ENCODE measurements around the gene UBXN2A.
"Not testable (repeated sequence)": the region's sequence is repeated elsewhere in the genome, so short reads cannot be mapped to it uniquely, and the experiment has no call there.

UBXN2A gene

DNA sequence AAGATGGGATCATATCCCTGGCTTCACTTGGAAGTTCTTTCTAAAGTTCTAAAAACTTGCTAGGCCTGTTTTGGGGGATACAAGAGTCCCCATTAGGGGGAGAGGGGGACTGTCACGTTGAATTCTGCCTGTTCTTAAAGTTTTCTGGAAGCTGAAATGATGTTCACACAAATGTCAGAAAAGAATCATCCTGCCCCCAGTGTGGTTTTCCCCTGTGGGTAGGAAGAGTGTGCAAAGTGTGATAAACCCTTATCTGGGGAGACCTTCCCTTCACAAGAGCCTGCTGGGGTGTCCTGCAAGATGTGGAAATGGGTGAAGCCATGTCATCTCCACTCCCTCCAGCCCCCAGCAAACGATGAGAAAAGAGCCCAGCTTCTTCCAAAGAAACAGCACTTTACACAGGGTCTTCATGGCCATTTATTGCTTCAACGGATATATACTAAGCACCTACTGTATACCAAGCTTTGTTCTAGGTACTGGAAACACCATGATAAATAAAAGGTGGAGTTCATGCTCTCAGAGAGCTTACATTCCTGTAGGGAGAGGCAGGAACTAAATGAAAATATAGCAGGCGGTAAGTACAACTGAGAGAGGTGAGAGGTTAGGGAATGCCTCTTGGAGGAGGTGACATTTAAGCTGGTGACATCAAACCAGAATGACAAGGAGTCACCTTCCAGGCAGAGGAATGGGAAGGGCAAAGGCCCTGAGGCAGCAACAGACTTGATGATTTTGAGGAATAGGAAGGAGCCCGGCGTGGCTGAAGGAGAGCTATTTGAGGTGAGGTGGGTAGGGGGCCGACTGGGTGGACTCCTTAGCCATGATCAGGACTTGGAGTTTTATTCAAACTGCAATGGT is 71.2 kb downstream of the UBXN2A start:
- no peak for DNase-seq (ENCODE audit: low read depth)

DNA sequence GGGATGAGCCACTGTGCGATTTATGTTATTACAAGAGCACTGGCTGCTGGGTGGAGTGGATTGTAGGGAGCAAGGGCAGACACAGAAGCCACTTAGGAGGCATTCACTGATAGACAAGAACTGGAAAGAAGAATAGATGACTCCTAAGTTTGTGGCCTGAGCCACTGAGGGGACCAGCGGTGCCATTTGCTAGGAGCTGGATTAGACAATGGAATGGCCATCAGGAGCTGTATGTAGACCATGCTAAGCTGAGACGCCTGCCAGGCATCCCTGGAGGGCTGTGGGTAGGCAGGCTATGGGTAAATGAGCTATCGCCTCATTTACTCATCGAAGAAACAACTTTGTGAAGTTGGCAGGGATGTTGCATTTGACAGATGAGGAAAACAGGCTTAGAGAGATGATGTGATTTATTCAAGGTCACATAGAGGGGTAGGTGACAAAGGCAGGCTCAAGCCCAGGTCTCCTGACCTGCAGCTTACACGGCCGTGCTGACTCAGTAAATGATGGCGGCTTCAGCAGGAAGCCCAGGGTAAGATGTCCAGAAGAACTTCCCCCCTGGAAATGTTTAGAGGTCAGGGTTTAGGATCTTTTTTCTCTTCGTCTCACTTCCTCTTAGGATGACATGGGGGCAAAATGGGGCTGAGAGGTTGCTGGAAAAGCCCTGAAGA is 72.4 kb downstream of the UBXN2A start:
- no peak for DNase-seq (ENCODE audit: low read depth)

DNA sequence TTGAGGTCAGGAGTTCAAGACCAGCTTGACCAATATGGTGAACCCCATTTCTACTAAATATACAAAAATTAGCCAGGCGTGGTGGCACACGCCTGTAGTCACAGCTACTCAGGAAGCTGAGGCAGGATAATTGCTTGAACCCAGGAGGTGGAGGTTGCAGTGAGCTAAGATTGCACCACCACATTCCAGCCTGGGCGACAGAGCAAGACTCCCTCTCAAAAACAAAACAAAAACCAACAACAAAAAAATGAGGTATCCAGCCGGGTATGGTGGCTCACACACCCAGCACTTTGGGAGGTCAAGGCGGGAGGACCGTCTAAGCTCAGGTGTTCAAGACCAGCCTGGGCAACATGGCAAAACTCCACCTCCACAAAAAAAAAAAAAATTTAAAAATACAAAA is 74.6 kb downstream of the UBXN2A start:
- not testable (repeated sequence) for DNase-seq (ENCODE audit: low read depth)

DNA sequence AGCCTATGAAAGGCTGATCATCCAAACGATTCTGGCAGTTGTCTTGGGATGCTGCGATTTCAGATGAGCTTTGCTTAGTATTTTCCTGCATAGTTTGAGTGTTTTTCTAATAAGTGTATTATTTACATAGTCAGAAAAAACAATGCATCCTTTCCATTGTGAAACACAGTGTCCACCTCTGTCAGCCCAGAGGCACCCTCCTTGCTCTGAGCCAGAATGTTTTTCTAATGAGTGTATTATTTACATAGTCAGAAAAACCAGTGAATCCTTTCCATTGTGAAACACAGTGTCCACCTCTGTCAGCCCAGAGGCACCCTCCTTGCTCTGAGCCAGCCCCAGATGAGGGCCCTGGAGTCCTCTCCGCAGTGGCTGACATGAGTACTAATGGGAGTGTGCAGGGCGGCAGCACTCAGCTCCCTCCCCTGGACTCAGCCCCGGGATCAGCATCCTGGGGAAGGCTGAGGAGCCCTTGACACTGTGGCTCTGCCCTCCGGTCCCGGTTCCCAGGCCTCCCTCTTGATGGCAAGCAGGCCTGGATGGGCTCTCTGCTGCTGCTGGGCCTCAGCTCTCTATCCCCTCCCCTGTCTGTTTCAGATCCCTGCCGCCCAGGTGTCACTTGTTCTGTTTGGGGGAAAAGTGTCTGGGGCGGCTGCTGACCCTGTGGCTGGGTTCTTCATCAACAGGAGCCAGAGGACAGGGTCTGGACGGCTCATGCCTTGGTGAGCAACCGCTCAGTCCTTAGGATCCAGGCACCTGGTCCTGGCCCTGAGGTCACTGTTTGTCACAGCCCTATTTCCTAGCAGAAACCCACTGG is 75.5 kb downstream of the UBXN2A start:
- DNase-seq (ENCODE audit: low read depth) = no peak

DNA sequence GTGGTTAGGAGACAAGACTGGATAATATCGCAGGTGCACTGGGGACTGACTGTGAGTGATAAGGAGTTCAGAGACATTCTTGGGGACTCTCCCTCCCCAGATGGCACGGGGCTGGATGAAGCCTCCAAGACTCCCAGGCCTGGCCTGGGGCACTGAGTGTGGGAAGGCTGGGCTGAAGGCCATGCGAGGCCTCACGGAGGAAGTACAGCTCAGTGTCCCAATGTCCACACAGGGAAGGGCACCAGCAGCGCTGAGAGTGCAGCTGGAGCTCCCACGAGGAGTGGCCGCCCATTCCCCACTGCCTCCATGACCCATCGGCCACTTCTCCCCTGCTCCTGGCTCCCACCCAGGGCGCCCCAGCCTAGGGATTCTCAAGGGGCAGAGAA is 76.1 kb downstream of the UBXN2A start:
- DNase-seq (ENCODE audit: low read depth) = no peak

DNA sequence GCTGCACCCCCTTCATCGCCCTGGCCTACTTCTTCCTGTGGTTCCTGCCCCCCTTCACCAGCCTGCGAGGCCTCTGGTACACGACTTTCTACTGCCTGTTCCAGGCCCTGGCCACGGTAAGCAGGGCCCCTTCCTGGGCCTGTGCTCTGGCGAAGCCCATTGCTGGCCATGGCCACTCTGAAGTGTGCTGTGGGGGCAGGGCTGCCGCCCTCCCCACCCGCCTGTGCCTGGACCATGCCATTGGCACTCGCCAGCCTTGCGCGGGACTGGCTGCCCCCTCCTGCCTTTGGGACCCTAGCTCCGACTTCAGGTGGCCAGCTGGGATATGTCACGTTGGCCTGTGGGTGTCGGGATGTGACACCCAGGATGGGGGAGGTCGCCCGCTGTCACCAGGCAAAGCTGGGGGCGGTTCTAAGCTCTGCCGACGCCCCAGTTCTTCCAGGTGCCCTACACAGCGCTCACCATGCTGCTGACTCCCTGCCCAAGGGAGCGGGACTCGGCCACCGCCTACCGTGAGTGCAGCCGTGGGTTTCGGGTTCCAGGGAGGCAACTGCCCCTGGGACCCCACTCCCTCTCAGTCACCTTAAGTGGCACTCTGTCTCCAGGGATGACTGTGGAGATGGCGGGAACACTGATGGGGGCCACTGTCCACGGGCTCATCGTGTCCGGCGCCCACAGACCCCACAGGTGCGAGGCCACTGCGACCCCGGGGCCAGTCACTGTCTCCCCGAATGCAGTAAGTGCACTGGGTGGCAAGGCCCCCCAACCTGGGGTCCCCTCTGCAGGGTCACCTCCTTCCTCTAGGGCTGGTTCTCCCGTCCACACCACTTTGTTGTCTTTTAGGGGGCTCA is 76.8 kb downstream of the UBXN2A start:
- no peak for DNase-seq (ENCODE audit: low read depth)

DNA sequence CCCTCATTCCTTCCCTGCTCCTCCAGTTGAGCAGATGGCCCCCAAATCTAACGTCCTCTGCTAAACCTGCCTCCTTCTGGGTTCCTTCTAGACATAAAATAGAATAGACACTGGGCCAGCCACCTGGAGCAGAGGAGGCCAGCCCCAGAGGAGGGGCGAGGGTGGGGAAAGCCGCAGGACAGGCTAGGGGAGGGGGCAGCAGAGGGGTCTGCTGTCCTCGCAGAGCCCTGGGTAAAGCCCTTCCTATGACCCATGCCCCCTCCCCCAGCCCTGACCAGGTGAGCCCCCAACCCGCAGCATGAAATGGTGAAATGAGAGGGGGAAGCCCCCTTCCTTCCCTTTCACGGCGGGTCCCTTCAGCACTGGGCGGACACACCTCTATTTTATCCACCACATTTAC is 77.4 kb downstream of the UBXN2A start:
- DNase-seq (ENCODE audit: low read depth) = no peak

DNA sequence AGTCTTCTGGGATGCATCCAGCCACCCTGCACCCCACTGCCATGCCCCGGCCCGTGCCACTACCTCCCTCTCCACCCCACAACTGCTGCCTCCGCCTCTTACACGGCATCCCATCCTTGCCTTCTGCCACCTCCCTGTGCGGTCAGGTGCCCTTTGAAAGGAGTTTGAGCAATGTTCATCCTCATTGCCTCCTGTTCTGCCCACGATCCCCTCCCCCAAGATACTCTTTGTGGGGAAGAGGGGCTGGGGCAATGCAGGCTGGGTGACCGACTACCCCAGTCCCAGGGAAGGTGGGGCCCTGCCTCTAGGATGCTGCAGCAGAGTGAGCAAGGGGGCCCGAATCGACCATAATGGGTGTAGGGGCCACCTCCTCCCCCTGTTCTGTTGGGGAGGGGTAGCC is 78.0 kb downstream of the UBXN2A start:
- no peak for DNase-seq (ENCODE audit: low read depth)

DNA sequence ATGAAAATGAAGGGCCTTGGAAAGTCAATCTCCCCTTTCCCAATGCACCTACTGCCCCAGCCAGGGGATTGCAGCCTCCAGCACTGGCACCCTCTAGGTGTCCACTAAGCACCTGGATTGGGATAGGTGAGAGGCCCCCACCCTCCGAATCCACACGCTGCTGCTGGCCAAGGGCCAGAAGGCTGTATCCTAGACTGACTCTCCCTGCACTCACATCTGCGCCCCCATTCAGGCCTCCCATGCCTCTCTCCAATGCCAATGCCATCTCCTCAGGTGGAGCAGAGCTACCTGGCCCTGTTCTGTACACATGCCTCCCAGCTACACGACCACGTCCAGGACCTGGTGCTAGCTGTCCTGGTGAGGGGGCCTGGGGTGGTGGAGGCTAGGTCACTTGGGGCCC is 79.5 kb downstream of the UBXN2A start:
- DNase-seq (ENCODE audit: low read depth) = no peak

DNA sequence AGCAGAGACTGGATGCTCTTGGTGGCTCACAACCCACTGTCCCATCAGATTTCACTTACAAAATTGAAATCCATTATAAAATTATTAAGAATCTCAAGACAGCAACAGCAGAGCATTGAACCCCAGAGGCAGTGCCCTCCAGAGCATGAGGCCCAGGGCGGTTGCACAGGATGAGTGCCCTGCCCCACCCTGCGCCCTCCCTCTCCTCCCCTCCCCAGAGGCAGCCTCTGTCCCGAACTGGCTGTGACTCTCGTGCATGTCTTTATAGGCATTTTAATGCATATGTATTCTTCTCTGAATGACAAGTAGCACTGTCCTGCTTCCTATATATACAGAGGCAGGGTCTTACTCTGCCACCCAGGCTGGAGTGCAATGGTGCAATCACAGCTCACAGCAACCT is 80.0 kb downstream of the UBXN2A start:
- no peak for DNase-seq (ENCODE audit: low read depth)

DNA sequence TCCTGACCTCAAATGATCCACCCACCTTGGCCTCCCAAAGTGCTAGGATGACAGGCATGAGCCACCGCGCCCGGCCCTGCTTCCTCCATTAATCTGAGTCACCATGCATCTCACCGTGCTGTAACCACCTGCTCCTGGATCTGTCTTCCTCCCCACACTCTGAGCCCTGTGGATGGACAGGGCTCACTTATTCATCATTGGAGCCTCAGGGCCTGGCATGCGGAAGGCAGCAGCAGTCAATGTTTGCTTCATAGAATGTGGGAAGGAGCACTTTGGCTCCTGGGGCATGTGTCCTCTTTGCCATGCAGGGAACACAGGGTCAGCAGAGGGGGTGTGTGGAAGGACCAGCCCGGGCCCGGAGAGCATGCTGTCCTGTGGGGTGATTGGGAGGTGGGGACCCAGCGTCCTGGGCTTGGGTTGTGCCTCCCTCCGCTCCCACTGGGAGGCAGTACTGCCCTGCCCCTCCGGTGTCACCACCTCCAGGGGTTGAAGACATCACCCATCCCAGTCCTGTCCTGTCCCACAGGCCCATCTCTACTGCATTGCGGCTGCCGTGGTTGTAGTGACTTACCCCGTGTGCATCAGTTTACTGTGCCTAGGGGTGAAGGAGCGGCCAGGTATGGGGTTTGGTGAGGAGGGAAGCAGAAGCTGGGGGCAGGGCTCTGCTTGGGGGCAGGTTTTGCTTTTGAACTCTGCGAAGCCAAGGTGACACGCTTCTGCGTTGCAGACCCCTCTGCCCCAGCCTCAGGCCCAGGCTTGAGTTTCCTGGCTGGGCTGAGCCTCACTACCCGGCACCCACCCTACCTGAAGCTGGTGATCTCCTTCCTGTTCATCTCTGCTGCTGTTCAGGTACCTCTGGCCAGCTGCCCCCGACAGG is 81.1 kb downstream of the UBXN2A start:
- no peak for DNase-seq (ENCODE audit: low read depth)

DNA sequence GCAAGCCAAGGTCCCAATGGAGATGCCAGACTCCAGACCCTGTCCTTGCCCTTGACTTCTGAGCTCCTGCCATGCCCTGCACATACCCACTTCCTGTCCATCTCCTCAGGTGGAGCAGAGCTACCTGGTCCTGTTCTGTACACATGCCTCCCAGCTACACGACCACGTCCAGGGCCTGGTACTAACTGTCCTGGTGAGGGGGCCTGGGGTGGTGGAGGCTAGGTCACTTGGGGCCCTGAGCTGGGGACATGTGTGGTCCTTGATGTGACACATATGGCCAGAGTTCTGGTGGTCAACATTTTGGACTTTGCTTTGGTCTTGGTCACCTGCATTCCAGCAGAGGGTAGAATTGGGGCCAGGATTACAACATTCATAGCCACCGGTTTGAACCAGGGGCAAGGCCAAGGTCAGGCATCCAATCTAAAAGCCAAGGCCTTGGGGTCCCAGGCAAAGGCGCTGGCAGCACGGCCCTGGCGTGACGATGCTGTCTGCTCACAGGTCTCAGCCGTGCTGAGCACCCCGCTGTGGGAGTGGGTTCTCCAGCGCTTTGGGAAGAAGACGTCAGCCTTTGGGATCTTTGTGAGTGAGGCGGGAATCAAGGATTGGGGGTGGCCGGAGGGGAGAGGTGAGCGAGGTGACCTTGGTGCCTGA is 82.2 kb downstream of the UBXN2A start:
- no peak for DNase-seq (ENCODE audit: low read depth)

DNA sequence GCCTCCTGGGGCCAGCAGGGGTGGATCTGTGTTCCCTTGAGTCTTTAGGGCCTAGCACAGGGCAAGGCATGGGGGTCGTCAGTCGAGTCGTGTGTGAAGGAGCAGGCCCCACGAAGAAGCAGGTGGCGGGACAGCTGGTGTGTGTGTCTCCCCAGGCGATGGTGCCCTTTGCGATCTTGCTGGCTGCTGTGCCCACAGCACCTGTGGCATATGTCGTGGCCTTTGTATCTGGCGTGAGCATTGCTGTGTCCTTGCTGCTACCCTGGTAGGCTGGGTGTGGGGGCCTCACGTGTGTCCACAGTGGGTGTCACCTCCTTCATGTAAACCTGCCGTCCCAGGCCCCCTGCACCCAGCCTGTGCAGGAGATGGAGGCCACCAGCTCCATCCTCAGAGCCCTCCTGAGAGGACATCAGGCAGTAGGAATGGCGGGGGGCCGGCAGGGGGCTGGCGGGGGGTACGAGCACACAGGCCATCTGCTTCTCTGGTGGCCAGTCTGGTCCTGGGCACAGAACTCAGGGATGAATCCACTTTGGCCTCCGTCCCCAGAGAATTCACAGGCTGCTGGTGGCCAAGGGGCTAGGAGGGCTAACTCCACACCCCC is 82.8 kb downstream of the UBXN2A start:
- no peak for DNase-seq (ENCODE audit: low read depth)

DNA sequence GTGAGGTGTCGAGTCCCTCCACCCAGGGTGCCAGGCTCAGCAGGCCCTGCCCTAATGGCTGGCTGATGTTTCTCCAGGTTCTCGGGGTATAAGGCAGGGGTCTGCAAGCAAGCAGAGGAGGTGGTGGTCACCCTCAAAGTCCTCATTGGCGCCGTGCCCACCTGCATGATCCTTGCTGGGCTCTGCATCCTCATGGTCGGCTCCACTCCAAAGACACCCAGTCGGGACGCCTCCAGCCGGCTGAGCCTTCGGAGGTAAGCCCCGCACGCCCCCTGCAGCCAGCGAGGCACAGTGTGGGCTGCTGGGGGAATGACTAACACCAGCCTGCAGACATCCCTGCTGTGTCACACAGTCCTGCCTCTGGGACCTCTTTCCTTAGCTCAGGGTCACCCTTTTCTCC is 83.8 kb downstream of the UBXN2A start:
- no peak for DNase-seq (ENCODE audit: low read depth)

DNA sequence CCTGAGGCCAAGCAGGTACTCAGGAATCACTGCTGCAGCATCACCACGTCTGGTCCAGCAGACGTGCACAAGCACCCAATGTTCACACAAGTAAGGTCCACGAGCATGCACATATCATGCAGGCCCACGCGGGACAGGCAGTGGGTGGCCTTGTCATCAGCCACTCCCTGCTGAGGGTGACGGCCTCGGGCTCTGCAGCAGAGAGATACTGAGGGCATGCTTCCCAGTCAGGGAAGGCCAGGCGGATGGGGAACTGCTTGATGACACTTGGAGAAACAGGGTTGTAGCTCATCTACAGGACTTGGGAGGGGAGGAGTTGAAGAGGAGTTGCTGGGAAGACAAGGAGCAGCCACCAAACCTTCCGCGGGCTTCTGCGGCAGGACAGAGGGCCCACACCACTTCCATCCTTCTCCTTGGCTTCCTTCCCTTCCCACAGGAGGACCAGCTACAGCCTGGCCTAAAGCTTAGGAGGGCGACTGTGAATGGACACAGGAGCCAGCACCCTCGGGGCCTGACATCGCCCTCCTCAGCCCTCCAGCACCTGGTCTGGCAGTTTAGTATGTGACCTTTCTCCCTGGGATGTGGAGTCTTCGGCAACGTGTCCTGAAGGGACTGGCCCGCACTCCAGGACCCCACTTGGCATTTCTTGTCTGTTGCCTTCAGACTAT is 84.9 kb downstream of the UBXN2A start:
- DNase-seq (ENCODE audit: low read depth) = no peak

DNA sequence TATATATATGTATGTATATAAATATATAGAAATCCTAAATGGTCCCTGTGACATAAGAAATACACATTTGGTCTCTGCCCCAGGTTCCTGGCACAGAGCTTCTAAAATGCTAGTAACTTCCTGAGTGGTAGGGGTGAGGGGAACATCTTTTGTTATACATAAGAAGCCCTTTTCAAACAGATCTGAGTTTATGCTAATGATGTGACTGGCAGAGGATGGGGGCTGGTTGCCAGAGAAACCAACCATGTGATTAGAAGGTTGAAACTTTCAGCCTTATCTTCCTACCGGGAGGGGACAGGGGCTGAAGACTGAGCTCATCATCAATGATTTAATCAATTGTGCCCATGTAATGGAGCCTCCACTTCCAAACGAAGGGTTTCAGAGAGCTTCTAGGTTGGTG is 86.0 kb downstream of the UBXN2A start:
- no peak for DNase-seq (ENCODE audit: low read depth)

DNA sequence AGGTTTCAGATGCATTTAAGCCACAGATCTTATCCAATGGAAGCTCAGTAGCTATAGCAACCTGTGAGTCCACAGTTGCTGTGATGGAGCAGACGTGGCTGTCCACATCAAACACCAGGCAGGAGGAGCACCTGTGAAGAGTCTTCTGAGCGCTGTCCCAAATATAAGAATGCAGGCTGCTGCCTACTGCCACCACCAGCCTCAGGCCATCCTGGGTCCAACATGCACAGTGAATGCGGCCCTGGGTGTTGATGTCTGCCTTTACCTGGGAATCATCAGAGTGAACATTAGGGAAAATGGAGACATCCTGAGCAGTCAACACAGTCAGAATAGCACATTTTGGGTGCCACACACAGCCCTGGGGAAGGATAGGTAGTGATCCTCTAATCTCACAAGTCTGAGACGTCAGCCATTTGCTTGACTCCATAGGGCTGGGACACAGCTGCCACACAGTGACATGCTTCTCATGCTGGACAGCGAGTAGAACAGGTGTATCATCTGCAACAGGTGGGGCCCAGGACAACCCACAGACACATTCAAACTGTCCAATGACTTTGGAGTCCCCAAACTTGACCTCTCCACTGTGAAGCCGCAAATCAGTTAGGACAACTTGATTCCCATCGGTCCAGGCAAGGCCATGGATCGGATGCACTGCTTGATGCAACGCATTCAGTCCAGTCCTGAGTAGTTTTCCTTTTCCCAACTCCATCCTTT is 98.7 kb downstream of the UBXN2A start:
- no peak for DNase-seq (ENCODE audit: low read depth)

DNA sequence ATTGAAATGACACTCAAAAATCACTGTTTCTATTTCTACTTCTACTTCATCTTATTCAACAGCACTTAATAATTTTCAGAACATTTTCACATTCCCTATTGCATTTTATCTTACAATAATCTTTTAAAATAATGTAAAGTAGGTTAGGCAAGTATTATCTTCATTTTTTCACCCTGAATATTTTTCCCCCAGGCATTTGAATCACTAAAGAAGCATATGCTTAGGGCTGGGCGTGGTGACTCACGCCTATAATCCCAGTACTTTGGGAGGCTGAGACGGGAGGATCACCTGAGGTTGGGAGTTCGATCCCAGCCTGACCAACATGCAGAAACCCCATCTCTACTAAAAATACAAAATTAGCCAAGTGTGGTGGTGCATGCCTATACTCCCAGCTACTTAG is 100.2 kb downstream of the UBXN2A start:
- no peak for DNase-seq (ENCODE audit: low read depth)

DNA sequence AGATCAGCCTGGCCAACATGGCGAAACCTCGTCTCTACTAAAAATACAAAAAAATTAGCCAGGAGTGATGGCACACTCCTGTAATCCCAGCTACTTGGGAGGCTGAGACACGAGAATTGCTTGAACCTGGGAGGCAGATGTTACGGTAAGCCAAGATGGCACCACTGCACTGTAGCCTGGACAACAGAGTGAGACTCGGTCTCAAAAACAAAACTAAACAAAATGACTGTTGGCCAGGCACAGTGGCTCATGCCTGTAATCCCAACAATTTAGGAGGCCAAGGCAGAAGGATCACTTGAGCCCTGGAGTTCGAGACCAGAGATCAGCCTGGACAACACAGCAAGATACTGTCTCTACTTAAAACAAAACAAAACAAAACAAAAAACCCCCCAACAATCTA is 102.9 kb downstream of the UBXN2A start:
- DNase-seq (ENCODE audit: low read depth) = not testable (repeated sequence)
